ENCODE results near the gene SIRT4.
"Not testable (repeated sequence)": the region's sequence is repeated elsewhere in the genome, so short reads cannot be mapped to it uniquely, and the experiment has no call there.

The SIRT4 gene

DNA sequence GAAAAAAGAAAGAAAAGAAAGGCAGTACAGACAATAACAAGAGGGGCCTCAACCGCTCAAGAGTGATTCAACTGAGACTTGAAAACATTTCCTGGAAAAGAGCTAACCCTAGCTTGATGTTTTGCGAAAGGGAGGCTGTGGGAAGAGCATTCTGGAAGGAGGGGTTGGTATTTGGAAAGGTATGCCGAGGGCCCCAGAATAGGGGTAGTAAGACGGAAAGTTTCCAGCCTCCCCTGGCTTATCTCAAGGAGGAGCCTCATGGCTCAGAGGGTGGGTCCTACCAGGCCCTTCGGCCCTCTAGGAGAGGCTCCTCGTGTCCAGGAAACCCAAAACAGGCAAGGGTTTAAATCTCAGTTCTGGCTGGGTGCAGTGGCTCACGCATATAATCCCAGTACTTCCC is 18.8 kb upstream of the SIRT4 start:
- DNase-seq, result no peak

DNA sequence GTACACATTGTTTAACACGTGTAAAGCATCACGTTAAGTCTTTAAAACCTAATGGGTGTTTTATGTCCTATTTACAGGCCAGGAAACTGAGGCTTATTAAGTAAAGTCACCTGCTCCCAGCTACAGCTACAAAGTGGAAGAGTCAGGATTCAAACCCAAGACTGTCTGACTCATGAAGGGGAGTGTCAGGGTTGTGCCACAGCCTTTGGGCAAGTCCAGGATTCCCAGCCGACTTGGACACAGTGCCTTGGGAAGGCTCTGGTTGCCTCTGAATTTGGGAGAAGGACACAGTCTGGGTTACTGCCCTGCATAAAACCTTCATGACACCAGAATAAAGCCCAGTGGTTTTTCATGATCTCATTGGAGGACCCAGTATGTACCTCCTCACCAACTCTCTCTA is 17.7 kb upstream of the SIRT4 start:
- no peak for DNase-seq

DNA sequence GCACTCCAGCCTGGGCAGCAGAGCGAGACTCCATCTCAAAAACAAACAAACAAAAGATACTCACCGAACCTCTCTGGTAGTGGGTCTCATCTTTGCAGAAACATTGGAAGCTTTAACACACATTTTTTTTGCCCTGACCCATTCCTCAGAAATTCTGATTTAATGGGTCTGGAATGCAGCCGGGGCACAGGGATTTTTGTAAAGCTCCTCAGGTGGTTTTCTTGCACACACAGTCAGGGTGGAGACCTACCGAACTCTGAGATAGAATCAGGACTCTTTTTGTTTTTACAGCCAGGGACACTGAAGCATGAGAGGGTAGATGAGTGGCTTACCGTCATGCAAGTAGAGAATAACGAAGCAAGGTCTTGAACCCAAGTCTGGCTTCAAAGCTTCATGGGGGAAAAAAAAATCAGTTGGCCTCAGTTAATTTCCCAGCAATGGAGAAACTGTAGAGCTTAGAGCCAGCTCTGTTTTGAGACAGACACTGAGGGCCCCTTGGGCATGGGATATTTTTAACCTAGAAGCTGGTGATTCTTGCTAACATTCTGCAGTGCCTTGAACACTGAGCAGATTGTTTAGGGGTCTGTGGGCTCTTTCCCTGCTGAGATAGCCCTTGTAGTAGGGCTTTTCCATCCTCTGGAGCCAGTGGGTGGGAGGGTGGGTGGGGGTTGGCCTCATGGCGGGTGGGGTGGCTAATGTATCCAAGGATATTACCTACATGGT is 15.2 kb upstream of the SIRT4 start:
- DNase-seq, result no peak

DNA sequence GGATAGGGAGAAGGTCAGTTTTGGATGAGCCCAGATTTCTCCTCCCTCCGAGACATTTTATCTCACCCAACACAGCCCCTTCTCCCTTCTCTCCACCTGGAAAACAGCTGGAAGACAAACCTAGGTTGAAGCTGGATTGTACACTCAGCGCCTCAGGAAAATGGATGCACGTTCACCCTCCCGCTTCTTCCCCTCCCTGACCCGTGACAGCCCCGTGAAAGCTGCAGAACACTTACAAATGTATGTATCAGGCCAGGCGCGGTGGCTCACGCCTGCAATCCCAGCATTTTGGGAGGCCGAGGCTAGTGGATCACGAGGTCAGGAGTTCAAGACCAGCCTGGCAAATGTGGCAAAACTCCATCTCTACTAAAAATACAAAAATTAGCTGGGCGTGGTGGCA is 14.6 kb upstream of the SIRT4 start:
- DNase-seq, result no peak

DNA sequence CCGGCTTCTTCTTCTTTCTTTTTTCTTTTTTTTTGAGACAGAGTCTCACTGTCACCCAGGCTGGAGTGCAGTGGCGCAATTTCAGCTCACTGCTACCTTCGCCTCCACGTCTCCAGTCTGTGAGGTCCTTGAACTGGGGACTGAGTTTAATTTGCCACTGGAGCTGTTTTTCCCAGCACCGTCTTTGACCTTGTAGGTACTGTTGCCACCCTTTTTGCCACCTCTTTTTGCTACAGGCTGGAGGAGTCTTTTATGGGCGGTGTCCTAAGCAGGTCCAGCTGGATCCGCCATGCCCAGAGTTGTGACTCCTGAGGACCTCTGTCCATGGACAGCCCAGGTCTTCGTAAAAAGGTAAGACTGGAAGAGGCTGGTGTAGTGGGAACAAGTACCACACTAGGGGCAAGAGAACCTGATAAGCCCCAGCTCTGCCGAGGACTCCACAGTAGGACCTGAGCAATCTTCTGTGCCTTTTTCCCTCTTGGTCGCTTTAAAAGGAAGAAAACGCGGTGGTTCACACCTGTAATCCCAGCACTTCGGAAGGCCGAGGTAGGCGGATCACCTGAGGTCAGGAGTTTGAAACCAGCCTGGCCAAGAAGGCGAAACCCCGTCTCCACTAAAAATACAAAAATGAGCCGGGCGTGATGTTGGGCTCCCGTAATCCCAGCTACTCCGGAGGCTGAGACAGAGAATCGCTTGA is 11.4 kb upstream of the SIRT4 start:
- peak; percentile 37 for DNase-seq

DNA sequence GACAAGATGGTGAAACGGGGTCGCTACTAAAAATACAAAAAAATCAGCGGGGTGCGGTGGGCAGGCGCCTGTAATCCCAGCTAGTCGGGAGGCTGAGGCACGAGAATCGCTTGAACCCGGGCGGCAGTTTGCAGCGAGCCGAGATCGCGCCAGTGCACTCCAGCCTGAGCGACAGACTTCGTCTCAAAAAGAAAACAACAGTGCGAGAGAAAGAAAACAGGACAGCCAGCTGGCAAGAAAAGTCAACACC is 9.8 kb upstream of the SIRT4 start:
- no peak for DNase-seq

DNA sequence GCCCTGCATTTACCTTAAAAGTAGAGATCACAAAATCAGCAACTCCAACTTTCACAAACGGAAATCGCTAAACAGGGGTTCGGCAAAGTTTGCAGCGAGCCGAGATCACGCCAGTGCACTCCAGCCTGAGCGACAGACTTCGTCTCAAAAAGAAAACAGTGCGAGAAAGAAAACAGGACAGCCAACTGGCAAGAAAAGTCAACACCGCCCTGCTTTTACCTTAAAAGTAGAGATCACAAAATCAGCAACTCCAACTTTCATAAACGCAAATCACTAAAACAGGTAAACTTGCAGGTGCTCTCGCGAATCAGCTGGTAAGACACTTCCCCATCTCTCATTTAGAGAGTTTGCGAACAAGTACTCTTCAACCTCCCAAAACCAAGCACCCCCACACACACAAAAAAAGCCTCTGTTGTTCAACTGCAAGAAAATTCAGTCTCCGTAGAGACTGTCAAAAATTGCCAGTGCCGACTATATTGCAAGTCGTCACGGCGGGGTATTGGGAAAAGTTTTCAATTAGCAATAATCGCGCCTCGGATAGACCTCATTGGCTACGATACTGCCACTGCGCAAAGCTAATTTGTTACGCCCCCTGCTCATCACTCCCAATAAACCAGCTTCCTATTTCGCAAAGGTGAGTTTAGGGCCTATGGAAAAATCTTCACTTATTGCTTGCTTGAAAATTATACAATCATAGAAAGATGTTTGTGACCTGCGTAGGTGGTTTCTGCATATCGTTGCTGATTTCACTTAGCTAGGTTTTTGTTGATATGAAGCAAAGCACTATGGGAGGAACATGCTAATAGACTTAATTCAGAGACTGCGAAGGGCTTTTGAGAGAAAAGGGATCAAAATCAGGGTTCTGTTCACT is 9.2 kb upstream of the SIRT4 start, which contains the start of gene RNU4-1:
TSS of gene RNU4-1 (minus strand) at position 577 of the 871 bp plus-strand sequence.
- peak; percentile 91 for DNase-seq

DNA sequence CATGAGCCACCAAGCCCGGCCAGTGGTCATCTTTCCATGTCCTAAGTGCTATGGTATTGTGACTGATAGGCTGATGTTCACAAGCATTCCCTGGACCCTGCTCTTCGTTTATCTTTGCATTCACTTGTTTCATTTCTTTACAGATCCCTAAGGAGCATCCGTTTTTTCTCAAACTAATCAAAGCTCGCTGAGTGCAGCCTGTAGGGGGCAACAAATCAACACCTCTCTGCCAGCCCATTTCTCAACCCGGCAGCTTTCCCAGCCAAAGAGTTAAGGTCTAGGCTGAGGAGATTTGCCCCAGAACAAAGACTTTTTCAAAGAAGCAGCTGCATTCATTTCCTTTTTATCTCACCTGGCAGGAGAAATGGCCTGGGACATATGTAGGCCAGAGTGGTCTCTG is 12.1 kb downstream of the SIRT4 start:
- no peak for DNase-seq

DNA sequence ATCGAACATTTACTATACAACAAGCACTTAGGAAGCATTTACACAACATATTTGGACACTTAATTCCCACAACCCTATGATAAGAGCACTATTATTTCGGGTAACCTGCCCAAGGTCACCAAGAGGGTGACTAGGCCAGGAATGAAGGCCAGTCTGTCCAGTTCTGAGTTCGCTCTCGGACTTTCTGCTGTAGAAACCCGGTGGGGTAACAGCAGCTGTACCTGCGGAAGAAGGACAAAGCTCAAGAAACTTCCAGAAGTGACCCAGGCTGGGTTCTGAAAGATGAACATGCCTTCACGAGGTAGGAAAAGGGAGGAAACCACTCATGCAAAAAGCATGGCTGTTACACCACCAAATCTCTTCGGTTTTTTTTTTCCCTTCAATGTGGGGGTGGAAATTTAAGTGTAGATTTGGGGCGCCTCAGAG is 14.7 kb downstream of the SIRT4 start:
- DNase-seq, result no peak

DNA sequence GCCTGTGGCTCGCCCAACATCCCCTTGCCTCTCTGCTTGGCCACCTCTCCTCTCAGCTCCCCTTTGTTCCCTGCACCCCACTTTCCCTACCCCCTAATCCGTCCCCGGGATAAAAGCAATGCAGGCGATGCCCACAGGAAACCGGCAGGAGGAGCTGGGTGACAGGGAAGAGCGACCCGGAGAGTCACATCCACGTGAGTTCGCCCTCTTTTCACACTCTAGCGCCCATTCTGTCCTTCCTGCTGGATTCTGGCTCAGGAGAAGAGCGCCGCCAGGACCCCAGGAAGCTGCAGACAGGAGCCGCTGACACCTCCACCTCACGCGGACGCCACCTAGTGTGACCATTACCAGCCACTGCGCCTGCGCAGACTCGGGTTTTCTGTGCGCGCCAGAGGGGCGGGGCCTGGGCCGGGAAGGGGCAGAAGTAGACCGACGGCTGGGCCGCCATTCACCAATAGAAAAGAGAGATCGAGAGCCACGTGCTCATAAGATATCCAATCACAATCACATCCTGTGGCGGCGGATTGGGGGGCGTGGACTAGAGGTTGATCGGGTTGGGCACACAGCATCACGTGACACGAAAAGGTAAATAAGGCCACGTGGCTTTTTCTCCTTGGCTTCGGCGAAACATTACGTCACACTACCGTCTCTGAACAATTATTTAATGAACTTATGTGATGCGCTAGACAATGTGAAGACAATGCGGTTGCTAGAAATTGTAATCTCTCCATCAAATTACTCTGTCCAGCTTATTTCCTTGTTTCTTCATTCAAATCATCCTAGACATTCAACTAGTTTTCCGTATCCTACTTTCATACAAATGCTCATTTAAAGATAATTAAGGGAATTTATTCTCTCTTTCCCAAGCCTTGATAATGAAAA is 15.3 kb downstream of the SIRT4 start:
- DNase-seq, result peak; percentile 100

DNA sequence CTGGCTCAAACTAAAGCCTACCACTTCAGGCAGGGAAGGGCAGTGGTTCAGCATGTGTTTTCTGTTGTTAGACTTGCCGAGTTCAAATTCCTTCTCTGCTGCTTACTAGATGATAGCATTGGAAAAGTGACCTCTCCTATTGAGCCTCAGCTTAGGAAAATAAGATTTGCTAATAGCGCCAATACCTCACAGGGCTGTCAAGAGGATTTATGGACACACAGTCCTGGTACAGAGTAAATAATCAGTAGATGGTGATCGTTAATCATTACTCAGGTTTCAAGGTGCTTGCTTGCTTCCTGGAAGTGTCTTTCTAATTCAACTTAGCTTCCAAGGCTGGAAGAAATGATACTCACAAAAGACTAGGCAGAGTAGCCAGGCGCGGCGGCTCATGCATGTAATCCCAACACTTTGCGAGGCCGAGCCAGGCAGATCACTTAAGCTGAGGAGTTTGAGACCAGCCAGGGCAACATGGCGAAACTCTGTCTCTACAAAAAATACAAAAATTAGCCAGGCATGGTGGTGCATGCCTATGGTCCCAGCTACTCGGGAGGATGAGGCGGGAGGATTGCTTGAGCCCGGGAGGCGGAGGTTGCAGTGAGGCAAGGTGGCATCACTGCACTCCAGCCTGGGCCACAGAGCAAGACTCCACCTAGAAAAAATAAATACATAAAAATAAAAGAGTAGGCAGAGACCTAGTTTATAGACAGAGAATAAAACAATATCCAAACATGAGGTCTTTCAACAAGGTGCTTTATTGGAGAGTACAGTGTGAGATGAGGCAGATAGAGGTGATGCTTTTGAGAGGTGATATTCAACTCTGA is 19.5 kb downstream of the SIRT4 start:
- DNase-seq, result no peak

DNA sequence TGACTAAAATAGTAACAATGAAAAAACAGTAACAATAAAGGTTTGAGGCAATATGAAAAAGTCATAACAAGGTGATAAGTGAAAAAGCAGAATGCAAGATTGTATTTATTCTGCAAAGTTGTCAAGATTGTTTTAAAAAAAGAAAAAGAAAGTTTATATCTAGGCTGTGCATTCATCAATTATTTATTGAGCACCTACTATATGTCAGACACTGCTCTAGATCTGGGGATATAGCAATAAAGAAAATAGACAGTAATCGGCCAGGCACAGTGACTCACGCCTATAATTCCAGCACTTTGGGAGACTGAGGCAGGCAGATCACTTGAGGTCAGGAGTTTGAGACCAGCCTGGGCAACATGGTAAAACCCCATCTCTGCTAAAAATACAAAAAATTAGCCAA is 21.7 kb downstream of the SIRT4 start:
- no peak for DNase-seq

DNA sequence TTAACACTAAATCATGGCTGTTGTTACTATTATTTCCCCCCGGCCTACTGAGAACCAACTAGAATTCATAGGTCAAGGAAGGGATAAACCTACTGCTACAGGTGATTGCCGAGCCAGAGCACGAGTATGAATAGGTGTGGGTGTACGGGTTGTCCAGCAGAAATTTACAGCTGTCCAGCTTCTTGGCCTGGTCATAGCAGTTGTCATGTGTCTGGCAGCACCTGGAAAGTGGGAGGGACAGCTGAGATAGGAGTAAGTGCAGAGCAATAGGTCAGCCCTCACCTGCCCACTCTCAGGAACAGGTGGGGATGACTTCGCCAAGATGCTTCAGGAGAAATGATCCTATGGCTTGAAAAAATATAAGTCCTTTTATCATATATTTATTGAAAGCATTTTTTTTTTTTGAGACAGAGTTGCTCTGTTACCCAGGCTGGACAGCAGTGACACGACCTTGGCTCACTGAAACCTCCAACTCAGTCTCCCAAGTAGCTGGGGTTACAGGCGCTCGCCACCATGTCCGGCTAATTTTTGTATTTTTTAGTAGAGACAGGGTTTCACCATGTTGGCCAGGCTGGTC is 22.8 kb downstream of the SIRT4 start:
- no peak for DNase-seq

DNA sequence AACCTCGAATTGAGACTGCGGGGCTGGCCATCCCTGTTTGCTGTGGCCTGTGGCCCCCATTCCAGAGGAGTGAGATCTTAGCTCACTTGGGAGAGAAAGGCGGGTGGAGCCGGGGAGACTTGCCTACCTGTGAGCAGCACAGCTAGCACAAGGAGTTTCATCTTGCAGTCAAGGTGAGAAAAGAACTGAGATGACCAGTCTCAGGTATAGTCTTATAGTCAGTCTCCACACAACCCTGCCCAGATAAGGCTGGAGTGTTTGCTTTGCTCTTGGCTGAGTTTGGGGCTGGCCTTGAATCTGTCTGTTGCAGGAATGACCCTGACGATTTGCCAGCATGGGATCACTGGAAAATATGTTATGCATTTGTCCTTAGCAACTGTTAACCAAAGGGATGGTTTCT is 25.5 kb downstream of the SIRT4 start, which contains the start of gene PLA2G1B:
TSS of gene PLA2G1B (minus strand) at position 187 of the 400 bp plus-strand sequence. CDS start at position 161, 26 bp downstream.
- DNase-seq, result no peak

DNA sequence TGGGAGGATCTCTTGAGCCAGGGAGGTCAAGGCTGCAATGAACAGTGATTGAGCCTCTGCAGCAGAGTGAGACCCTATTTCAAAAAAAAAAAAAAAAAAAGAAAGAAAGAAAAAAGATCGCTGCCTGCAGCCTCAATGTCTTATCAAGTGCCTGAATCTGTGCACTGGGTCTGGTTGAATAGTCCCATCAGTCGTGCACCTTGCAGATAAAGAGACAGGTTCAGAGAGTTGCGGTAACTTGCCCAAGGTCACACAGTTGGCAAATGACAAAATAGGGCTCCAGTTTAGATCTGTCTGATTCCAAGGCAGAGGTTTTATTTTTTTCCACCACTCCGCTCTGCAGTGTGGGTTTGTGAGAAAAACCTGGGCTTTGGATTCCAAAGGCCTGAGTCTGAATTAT is 26.1 kb downstream of the SIRT4 start:
- DNase-seq, result no peak

DNA sequence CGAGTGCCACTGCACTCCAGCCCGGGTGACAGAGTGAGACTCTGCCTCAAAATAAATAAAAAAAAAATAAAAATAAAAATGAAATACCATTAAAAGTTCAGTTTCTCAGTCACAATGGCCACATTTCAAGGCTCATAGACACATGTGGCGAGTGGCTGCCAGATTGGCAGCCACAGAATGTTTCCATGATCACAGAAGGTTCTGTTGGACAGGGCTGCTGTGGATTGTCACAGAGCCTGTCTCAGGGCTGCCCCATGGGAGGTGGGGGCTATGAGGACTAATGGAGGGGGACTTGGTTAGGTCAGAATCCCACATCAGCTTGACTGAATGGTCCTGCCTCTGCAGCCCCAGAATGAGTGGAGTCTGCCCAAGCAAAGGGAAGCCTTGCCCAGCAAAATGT is 29.3 kb downstream of the SIRT4 start:
- DNase-seq, result no peak

DNA sequence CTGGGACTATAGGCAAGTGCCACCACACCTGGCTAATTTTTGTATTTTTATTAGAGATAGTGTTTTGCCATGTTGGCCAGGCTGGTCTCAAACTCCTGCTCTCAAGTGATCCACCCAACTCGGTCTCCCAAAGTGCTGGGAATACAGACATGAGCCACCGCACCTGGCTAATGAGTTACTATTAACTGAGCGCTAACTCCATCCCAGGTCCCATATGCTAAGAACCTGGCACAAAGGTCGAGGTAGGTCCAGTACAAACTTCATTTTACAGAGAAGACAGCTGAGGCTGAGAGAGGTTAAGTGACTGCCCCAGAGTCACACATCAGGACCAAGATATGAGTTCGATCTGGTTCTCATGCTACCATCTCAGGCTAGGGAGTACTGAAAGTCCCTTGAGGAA is 29.9 kb downstream of the SIRT4 start:
- DNase-seq, result no peak

DNA sequence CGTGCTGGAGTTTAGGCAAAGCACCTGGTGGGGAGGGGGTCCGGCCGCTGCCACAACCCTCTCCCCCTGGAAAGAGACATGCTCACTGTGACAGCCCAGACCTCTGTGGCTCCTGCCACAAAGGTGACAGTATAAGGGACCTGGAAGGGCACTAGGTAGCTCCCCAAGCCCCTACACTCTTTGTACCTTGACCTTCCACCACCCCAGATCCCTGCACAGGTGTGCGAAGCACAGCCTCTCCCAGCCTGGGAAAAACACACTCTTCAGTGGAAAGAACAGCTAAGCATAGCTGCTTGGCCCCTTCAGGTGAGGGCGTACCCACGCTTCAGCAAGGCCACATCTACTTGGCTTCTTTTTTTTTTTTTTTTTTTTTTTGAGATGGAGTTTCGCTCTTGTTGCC is 30.4 kb downstream of the SIRT4 start:
- no peak for DNase-seq

DNA sequence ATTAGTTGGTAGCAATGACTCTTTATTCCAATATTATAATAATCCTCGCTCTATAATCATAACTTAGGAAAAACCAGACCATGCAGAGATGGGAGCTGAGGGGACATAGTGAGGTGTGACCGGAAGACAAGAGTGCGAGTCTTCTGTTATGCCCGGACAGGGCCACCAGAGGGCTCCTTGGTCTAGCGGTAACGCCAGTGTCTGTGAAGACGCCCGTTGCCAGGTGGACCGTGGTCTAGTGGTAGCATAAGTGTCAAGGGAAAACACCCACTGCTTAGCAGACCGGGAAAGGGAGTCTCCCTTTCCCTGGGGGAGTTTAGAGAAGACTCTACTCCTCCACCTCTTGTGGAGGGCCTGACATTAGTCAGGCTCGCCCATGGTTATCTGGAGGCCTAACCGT is 33.3 kb downstream of the SIRT4 start:
- DNase-seq, result peak; percentile 25

DNA sequence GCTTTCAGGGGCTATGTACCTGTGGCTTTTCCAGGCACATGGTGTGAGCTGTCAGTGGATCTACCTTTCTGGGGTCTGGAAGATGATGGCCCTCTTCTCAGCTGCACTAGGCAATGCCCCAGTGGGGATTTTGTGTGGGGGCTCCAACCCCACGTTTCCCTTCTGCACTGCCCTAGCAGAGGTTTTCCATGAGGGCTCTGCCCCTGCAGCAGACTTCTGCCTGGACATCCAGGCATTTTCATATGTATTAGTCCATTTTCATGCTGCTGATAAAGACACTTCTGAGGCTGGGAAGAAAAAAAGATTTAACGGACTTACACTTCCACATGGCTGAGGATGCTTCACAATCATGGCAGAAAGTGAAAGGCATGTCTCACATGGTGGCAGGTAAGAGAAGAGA is 34.3 kb downstream of the SIRT4 start:
- not testable (repeated sequence) for DNase-seq

DNA sequence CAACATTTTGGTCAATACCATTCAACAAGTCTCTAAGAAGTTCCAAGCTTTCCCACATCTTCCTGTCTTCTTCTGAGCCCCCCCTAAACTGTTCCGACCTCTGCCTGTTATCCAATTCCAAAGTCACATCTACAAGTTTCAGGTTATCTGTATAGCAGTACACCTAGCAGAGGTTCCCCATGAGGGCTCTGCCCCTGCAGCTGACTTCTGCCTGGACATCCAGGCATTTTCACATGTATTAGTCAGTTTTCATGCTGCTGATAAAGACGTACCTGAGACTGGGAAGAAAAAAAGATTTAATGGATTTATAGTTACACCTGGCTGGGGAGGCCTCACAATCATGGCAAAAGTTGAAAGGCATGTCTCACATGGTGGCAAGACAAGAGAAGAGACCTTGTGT is 35.6 kb downstream of the SIRT4 start:
- DNase-seq, result no peak

DNA sequence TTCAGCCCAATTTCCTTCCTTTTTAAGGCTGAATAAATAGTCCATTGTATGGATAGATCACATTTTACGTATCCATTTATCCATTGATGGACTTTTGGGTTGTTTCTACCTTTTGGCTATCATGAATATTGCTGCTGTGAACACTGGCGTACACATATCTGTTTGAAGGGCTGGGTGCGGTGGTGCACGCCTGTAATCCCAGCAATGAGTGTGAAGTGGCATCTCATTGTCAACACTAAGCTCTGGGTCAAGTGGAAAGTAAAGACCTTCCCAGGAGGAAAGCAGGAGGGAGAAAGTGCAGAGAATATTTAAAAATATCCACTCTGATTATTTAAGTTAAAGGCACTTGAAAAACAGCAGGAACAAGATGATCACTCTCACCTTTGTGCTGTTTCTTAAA is 37.1 kb downstream of the SIRT4 start:
- no peak for DNase-seq

Data from CD4-positive, alpha-beta T cell treated with Interleukin-10 for 1 hour (primary cell).